Esophagus (tissue), 2 donors: ENCODE measurements around the gene APBB2. TPM values are rescaled to one million over a fixed set of nuclear protein-coding genes. Genes with fewer than 3 reads are reported as not detected.

Source experiments
- H3K27ac ChIP-seq, 2 donors: one replicate each; pipeline ENCODE4 v1.5.1; 2013; ENCODE audit warnings: low read depth in 2 of 2, mild to moderate bottlenecking in 2 of 2, inconsistent platforms in 1 of 2, low read length in 1 of 2, moderate library complexity in 1 of 2
- H3K27me3 ChIP-seq, 2 donors: one replicate each; pipeline ENCODE4 v1.6.1; 2013; ENCODE audit warnings: low read length in 2 of 2, control low read depth in 1 of 2, mild to moderate bottlenecking in 1 of 2; ENCODE audit not compliant: insufficient read depth in 2 of 2, control insufficient read depth in 1 of 2
- H3K36me3 ChIP-seq, 2 donors: one replicate each; pipeline ENCODE4 v1.6.1; 2013; ENCODE audit warnings: low read length in 1 of 2; ENCODE audit not compliant: control insufficient read depth in 2 of 2, insufficient read depth in 2 of 2
- H3K4me1 ChIP-seq, 2 donors: one replicate each; pipeline ENCODE4 v1.6.1; 2013; ENCODE audit warnings: low read length in 1 of 2; ENCODE audit not compliant: control insufficient read depth in 2 of 2, insufficient read depth in 2 of 2
- H3K4me3 ChIP-seq, 2 donors: one replicate each; pipeline ENCODE4 v1.5.1; 2013; ENCODE audit warnings: low read length in 2 of 2, mild to moderate bottlenecking in 2 of 2, low read depth in 1 of 2, moderate library complexity in 1 of 2
- H3K9me3 ChIP-seq, 2 donors: one replicate each; pipeline ENCODE4 v1.6.1; 2013; ENCODE audit warnings: mild to moderate bottlenecking in 2 of 2, low read depth in 1 of 2, low read length in 1 of 2, moderate library complexity in 1 of 2; ENCODE audit not compliant: control insufficient read depth in 2 of 2, insufficient read depth in 1 of 2
- WGBS, 2 donors: extraction: QIAGEN DNeasy Blood & Tissue Kit; methylation state at CpG; one replicate each; pipeline ENCODE4 v1.1.7; 2013; 5-methylcytosine and 5-hydroxymethylcytosine counted together
- polyA plus RNA-seq, 2 donors: library from polyadenylated mRNA; stranded (reverse); fragments of 200-250 nt; gene quantifications; one replicate each; pipeline ENCODE4 v1.2.3, GENCODE V29; 2013
- donor health status: healthy with polysubstance abuse.
- donor health status: Bipolar disorder and iron deficiency.

Gene APBB2
- polyA plus RNA-seq, 2 donors = 3.0 to 4.0 TPM

DNA sequence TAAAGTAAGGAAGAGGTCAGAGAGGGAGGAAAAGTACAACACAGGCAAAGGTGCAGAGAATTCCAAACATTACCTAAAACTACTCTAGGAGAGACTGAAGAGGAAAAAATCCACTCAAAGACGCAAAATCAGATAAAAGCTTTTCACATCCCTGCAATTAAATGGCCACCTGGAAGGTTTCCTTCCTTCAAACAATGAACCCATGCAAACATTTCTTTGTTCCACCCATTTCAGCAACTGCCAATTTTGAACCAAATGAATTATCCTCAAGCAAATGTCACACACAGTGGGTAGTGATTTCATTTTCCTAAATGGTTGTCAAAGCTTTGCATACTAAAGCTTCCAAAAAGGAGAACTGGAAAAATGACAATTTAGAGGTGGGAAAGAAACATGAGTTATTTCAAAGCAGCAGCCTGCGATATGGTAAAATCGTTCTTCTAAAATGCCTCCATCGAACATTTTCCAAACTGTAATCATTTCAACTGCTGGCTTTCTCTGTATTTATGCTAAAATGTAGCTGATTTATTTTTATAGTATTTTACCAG is 45.0 kb downstream of the APBB2 start:
- Histone ChIP-seq H3K4me1 (no peaks in the 10 kb centered on the region), H3K4me3 (no peak overlapping the region), H3K9me3 (no peaks in the 10 kb centered on the region), H3K36me3 (no peaks in the 10 kb centered on the region), H3K27me3 (no peaks in the 10 kb centered on the region), H3K27ac (no peak overlapping the region)
- WGBS, 2 donors = 74 to 82% methylated on average over 4 of the region's 4 CpGs

DNA sequence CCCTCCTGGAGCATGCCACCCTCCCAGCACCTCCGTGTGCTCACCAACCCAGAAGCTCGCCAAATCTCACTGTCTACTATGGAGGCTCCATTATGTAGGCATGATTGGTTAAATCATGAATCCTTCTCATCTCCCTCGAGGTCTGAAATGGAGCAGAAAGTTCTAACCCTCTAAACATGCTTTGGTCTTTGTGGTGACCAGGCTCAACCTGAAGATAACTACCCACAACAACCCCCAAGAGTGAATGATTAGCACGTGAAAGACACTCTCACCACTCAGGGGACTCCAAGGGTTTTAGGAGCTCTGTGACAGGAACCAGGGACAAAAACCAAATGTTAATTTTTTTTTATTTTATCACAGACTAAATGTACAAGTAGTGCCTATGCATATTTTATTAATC is 47.2 kb downstream of the APBB2 start:
- WGBS, 2 donors = 89 to 92% methylated on average over 4 of the region's 4 CpGs
- Histone ChIP-seq H3K9me3 (no peaks in the 10 kb centered on the region), H3K4me1 (no peaks in the 10 kb centered on the region), H3K4me3 (no peak overlapping the region), H3K27ac (no peak overlapping the region), H3K36me3 (no peaks in the 10 kb centered on the region), H3K27me3 (no peaks in the 10 kb centered on the region)

DNA sequence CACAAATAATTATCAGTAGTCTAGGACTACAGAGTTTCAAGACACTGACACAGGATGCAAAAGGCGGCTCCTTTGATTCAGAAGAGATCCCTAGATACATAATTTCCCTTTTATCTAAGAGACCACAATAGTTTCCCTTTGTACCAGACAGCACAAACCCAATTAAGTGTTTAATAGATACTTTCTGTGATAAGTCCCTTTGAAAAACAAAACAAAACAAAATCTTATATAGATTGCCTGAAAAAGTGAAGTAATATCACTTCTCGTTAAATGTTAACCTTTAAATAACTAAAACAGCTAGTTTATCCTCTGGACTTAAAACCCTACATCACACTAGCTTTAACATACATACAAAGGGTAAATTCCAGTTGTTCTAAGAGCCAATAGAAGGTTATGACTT is 49.9 kb downstream of the APBB2 start:
- H3K27me3 ChIP-seq = no peaks in the 10 kb centered on the region
- H3K36me3 ChIP-seq = no peaks in the 10 kb centered on the region
- 76 to 88% methylated on average over 2 of the region's 2 CpGs for WGBS, 2 donors
- H3K4me3 ChIP-seq = no peak overlapping the region
- no peaks in the 10 kb centered on the region for H3K4me1 ChIP-seq
- H3K27ac ChIP-seq = no peak overlapping the region
- no peaks in the 10 kb centered on the region for H3K9me3 ChIP-seq

DNA sequence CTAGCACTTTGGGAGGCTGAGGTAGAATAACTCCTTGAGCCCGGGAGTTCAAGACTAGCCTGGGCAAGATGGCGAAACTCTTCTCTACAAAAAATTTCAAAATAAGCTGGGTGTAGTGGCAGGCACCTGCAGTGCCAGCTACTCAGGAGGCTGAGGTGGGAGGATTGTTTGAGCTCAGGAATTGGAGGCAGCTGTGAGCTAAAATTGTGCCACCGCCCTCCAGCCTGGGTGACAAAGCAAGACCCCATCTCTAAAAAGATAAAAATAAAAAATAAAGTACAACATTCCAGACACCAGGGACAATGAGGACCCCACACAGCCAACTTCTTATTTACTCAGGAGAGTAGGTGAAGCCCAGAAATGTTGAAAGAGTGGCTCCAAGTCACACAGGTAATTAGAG is 53.0 kb downstream of the APBB2 start:
- H3K27ac ChIP-seq = no peak overlapping the region
- peaks cover 0 to 2% of the 10 kb centered on the region in 2 donors for H3K4me1 ChIP-seq
- WGBS, 2 donors = 65 to 93% methylated on average over 3 of the region's 3 CpGs
- no peaks in the 10 kb centered on the region for H3K27me3 ChIP-seq
- no peaks in the 10 kb centered on the region for H3K9me3 ChIP-seq
- H3K36me3 ChIP-seq = no peaks in the 10 kb centered on the region
- no peak overlapping the region for H3K4me3 ChIP-seq

DNA sequence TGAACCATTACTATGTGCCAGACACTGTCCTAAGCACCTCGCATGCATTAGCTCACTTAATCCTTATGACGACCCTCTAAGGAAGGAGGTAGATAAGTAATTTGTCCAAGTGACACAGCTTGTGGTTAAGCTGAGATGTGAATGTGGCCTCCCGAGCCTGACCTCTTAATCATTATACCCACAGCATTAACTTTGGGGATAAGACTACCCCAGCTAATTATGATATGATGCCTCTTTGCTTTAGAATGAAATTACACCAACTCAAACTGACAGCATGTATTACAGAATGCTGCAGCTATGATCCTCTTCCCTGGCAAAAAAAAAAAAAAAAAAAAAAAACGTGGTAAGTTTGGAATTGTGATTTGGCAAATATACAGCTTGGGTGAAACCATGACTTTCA is 53.5 kb downstream of the APBB2 start:
- H3K4me1 ChIP-seq = peaks cover 0 to 2% of the 10 kb centered on the region in 2 donors
- 72 to 77% methylated on average over 4 of the region's 4 CpGs for WGBS, 2 donors
- H3K4me3 ChIP-seq = no peak overlapping the region
- no peaks in the 10 kb centered on the region for H3K27me3 ChIP-seq
- no peaks in the 10 kb centered on the region for H3K36me3 ChIP-seq
- no peak overlapping the region for H3K27ac ChIP-seq
- no peaks in the 10 kb centered on the region for H3K9me3 ChIP-seq

DNA sequence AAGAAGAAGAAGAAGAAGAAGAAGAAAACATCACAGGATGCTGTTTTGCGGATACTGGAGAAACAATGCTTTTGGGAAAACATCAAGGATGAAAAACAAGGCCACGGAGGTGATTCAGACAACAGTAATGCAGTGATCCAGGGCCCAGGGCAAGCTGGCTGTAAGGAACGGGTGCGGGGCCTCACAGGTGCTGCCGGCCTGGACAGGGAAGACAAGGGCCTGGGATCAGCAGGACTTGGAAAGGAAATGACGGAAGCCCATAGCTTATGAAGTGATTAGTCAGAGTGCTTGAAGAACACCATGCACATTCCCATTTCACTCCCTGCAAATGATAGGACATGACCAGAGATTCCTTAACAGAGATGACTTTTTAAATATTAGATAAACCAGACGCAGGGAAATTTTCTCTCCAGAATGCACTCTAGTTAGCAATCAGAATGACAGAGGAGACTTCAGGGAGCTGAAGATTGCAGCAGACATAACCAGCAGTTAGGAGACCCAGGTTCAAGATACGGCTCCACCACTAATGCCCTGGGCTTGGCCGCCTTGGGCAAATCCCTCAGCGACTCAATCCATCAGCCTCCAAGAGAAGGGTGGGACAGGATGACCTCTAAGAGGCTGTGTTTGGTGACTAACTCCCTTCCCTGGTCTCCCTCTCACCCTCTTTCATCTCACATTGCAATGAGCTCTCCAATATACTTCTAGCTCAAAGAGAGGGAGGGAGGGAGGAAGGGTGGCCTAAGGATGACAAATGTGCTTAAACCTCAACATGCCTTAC is 54.1 kb downstream of the APBB2 start:
- 74 to 83% methylated on average over 10 of the region's 10 CpGs for WGBS, 2 donors

DNA sequence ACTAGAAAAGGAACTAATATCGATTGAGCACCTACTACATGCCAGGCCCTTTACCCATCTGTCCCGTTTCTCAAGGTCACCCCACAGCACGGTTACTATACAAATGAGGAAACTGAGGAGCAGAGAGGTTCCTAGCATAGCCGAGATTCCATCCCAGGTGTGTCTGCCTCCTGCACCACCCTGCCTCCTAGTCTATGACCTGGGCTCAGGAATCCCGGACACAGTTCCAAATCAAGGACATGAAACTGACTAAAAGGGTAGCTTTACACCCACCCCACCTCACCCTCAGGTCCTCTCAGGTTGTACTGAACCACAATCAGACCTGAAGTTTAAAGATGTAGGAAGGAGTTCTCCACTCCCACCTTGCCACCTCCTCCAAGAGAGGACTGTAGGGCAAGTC is 55.6 kb downstream of the APBB2 start:
- H3K4me1 ChIP-seq = peaks cover 0 to 2% of the 10 kb centered on the region in 2 donors
- H3K36me3 ChIP-seq = no peaks in the 10 kb centered on the region
- WGBS, 2 donors = 82 to 87% methylated on average over 5 of the region's 5 CpGs
- no peak overlapping the region for H3K4me3 ChIP-seq
- no peak overlapping the region for H3K27ac ChIP-seq
- H3K9me3 ChIP-seq = no peaks in the 10 kb centered on the region
- no peaks in the 10 kb centered on the region for H3K27me3 ChIP-seq

More for the DNA sequence above, 54.1 kb downstream of the APBB2 start:
- no peak overlapping the region for H3K4me3 ChIP-seq
- no peaks in the 10 kb centered on the region for H3K9me3 ChIP-seq
- H3K27ac ChIP-seq = peak overlapping the region in 1 of 2 donors; percentile 38
- H3K4me1 ChIP-seq = peaks cover 0 to 2% of the 10 kb centered on the region in 2 donors
- H3K36me3 ChIP-seq = no peaks in the 10 kb centered on the region
- no peaks in the 10 kb centered on the region for H3K27me3 ChIP-seq

DNA sequence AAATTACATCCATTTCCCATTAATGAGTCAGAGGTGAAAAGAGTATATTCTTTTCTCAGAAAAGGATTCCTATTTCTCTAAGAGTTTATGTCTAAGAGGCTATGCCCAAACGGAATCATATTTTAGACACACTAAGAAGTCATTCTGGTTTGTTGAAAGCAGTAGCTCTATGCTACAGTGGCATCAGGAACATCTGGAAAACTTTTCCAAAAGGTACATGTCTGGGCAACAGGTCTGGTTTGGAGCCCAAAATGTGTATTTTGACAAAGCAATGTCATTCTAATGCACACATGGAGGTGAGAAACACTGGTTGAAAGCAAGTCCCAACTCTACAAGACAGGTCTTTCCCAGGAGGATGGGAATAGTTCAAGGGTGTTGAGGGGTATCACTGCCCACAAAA is 56.1 kb downstream of the APBB2 start:
- no peak overlapping the region for H3K27ac ChIP-seq
- 42 to 48% methylated on average over 1 of the region's 1 CpG for WGBS, 2 donors
- no peaks in the 10 kb centered on the region for H3K27me3 ChIP-seq
- H3K4me3 ChIP-seq = no peak overlapping the region
- H3K9me3 ChIP-seq = no peaks in the 10 kb centered on the region
- peaks cover 0 to 2% of the 10 kb centered on the region in 2 donors for H3K4me1 ChIP-seq
- no peaks in the 10 kb centered on the region for H3K36me3 ChIP-seq

DNA sequence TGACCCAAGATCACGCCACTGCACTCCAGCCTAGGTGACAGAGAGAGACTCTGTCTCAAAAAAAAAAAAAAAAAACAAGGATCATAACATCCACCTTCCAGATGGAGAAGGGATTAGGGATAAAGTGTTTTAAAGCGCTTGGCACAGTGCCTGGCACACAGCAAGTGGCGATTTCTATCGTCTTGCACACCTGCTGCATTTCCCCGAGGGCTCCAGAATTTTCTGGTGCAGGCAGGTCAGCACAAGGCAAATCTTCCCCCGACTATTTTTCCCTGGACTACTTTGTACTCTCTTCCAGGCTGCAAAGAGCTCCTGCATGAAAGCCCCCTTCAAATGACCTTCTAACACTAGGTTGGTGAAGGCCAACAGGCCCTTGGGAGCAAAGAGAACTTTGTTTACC is 57.3 kb downstream of the APBB2 start:
- Histone ChIP-seq H3K9me3 (no peaks in the 10 kb centered on the region), H3K36me3 (no peaks in the 10 kb centered on the region), H3K27me3 (no peaks in the 10 kb centered on the region), H3K4me1 (peaks cover 0 to 2% of the 10 kb centered on the region in 2 donors), H3K4me3 (no peak overlapping the region), H3K27ac (no peak overlapping the region)
- 55 to 65% methylated on average over 6 of the region's 6 CpGs for WGBS, 2 donors

DNA sequence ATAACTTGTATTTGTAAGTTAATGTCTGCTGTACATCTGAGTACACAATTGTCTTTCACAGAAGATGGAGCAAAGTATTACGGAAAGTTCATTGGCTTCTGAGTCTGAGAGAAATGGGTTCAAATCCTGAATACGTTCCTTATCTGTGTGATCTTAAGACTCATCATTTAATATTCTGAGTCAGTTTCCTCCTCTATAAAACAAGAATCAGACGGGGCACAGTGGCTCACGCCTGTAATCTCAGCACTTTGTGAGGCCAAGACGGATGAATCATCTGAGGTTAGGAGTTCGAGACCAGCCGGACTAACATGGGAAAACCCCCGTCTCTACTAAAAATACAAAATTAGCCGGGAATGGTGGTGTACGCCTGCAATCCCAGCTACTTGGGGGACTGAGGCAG is 57.8 kb downstream of the APBB2 start:
- peaks cover 0 to 2% of the 10 kb centered on the region in 2 donors for H3K4me1 ChIP-seq
- WGBS, 2 donors = 62 to 73% methylated on average over 10 of the region's 10 CpGs
- H3K36me3 ChIP-seq = no peaks in the 10 kb centered on the region
- H3K9me3 ChIP-seq = no peaks in the 10 kb centered on the region
- no peaks in the 10 kb centered on the region for H3K27me3 ChIP-seq
- no peak overlapping the region for H3K27ac ChIP-seq
- no peak overlapping the region for H3K4me3 ChIP-seq
